Measurements from ENCODE around the gene RNF112. TPM values are rescaled to one million over a fixed set of nuclear protein-coding genes. Genes with fewer than 3 reads are reported as not detected.
A peak's percentile ranks its signal among the peaks of the same experiment; 100 is the strongest.
"Not testable (repeated sequence)": the region's sequence is repeated elsewhere in the genome, so short reads cannot be mapped to it uniquely, and the experiment has no call there.

RNF112 gene
- polyA plus RNA-seq, 3 donors = 0.57 TPM; not detected in 2

DNA sequence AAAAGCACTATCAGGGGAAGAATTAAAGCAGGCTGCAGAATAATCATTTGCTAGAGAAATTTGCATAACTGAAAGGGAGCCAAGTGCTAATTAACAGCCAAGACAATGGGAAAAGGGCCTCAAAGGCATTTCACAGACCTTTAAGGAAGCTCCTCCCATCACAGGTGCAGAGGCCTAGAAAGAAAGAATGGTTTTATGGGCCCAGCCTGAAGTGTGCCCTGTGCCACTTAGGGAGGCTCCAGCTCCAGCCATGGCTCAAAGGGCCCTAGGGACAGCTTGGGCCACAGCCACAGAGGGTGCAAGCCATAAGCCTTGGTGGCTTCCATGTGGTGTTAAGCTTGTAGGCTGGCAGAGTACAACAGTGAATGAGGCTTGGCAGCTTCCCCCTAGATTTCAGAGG, 50.1 kb downstream of the RNF112 start:
- Mint-ChIP-seq H3K36me3 (no peaks in the 10 kb centered on the region), H3K4me3 (no peak overlapping the region), H3K9me3 (no peaks in the 10 kb centered on the region), H3K27ac (peak overlapping the region in 3 of 7 donors; percentile 58 to 86 (median 63)), H3K27me3 (ENCODE audit: low read depth in 3 of 3) (peaks cover 0 to 6% (median 5%) of the 10 kb centered on the region in 3 donors), H3K4me1 (peaks cover 48% of the 10 kb centered on the region)
- H3K4me1 ChIP-seq (ENCODE audit: control insufficient read depth in 1 of 2, insufficient read depth in 2 of 2, low read length in 2 of 2) = peaks cover 45 to 54% of the 10 kb centered on the region in 2 donors
- no peaks in the 10 kb centered on the region for H3K79me2 ChIP-seq (ENCODE audit: insufficient read depth, low read length)
- no peaks in the 10 kb centered on the region for H4K20me1 ChIP-seq (ENCODE audit: insufficient read depth, low read length)
- no peaks in the 10 kb centered on the region for H3K9me3 ChIP-seq (replicated peaks in 1 of 2; ENCODE audit: control insufficient read depth in 1 of 2, insufficient read depth in 1 of 2, low read length in 2 of 2)
- peak overlapping the region in 1 of 2 donors; percentile 59 for H3K27ac ChIP-seq (ENCODE audit: low read depth in 1 of 2, low read length in 2 of 2)
- intact Hi-C loops (cut with micrococcal nuclease) = loop anchor here in 1 of 2 donors (5.0 kb wide), 1 partner anchor 46 kb away; no protein-coding TSS in a partner anchor
- H3K27me3 ChIP-seq (ENCODE audit: control insufficient read depth in 2 of 2, insufficient read depth in 2 of 2, low read length in 2 of 2) = no peaks in the 10 kb centered on the region
- peak overlapping the region; percentile 6 for H2AFZ ChIP-seq (ENCODE audit: insufficient read depth, low read depth, low read length, poor library complexity, severe bottlenecking)
- H3K9ac ChIP-seq (ENCODE audit: insufficient read depth, low read length, poor library complexity, severe bottlenecking) = no peak overlapping the region
- TF ChIP-seq, protein P1, sequence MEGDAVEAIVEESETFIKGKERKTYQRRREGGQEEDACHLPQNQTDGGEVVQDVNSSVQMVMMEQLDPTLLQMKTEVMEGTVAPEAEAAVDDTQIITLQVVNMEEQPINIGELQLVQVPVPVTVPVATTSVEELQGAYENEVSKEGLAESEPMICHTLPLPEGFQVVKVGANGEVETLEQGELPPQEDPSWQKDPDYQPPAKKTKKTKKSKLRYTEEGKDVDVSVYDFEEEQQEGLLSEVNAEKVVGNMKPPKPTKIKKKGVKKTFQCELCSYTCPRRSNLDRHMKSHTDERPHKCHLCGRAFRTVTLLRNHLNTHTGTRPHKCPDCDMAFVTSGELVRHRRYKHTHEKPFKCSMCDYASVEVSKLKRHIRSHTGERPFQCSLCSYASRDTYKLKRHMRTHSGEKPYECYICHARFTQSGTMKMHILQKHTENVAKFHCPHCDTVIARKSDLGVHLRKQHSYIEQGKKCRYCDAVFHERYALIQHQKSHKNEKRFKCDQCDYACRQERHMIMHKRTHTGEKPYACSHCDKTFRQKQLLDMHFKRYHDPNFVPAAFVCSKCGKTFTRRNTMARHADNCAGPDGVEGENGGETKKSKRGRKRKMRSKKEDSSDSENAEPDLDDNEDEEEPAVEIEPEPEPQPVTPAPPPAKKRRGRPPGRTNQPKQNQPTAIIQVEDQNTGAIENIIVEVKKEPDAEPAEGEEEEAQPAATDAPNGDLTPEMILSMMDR (IDR thresholded peaks at IDR 0.05) = no peak
- DNase-seq = no peak
- H3K4me3 ChIP-seq (replicated peaks in 1 of 3; ENCODE audit: low read depth in 2 of 3, low read length in 3 of 3) = no peak overlapping the region
- H3K4me2 ChIP-seq (replicated peaks; ENCODE audit: extremely low read depth, low read length, poor library complexity, severe bottlenecking) = no peak overlapping the region
- no peaks in the 10 kb centered on the region for H3K36me3 ChIP-seq (replicated peaks in 1 of 2; ENCODE audit: control insufficient read depth in 1 of 2, insufficient read depth in 2 of 2, low read length in 2 of 2)

DNA sequence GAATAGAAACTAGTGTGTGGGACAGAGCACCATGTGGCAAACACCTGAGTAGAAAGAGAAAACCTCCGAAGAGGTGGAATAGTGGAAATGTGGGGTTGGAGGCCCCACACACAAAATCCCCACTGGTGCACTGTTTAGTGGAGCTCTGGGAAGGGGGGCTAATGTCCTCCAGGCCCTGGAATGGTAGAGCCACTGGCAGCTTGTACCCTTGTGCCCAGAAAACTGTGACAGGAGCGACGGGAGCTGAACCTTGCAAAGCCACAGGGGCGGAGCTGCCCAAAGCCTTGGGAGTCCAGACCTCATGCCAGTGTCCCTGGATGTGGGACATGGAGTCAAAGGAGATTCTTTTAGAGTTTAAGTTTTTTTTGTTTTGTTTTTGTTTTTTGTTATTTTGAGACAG, 50.6 kb downstream of the RNF112 start:
- no peaks in the 10 kb centered on the region for H4K20me1 ChIP-seq (ENCODE audit: insufficient read depth, low read length)
- no peaks in the 10 kb centered on the region for H3K9me3 ChIP-seq (replicated peaks in 1 of 2; ENCODE audit: control insufficient read depth in 1 of 2, insufficient read depth in 1 of 2, low read length in 2 of 2)
- Mint-ChIP-seq H3K4me1 (peaks cover 47% of the 10 kb centered on the region), H3K9me3 (no peaks in the 10 kb centered on the region), H3K27ac (peak overlapping the region; percentile 58 to 86 (median 63)), H3K36me3 (no peaks in the 10 kb centered on the region), H3K4me3 (no peak overlapping the region), H3K27me3 (ENCODE audit: low read depth in 3 of 3) (peaks cover 0 to 6% (median 5%) of the 10 kb centered on the region in 3 donors)
- peak overlapping the region; percentile 59 to 90 for H3K27ac ChIP-seq (ENCODE audit: low read depth in 1 of 2, low read length in 2 of 2)
- intact Hi-C loops (cut with micrococcal nuclease) = loop anchor here in 1 of 2 donors (5.0 kb wide), 1 partner anchor 46 kb away; no protein-coding TSS in a partner anchor
- H3K4me2 ChIP-seq (replicated peaks; ENCODE audit: extremely low read depth, low read length, poor library complexity, severe bottlenecking) = no peak overlapping the region
- no peak overlapping the region for H3K9ac ChIP-seq (ENCODE audit: insufficient read depth, low read length, poor library complexity, severe bottlenecking)
- no peaks in the 10 kb centered on the region for H3K36me3 ChIP-seq (replicated peaks in 1 of 2; ENCODE audit: control insufficient read depth in 1 of 2, insufficient read depth in 2 of 2, low read length in 2 of 2)
- H3K27me3 ChIP-seq (ENCODE audit: control insufficient read depth in 2 of 2, insufficient read depth in 2 of 2, low read length in 2 of 2) = no peaks in the 10 kb centered on the region
- TF ChIP-seq, protein P1 (IDR thresholded peaks at IDR 0.05) = no peak
- DNase-seq = no peak
- 96% methylated on average over 3 of the region's 4 CpGs for whole genome bisulfite sequencing (ENCODE audit: insufficient coverage)
- peaks cover 45 to 54% of the 10 kb centered on the region in 2 donors for H3K4me1 ChIP-seq (ENCODE audit: control insufficient read depth in 1 of 2, insufficient read depth in 2 of 2, low read length in 2 of 2)
- H3K4me3 ChIP-seq (replicated peaks in 1 of 3; ENCODE audit: low read depth in 2 of 3, low read length in 3 of 3) = no peak overlapping the region
- no peaks in the 10 kb centered on the region for H3K79me2 ChIP-seq (ENCODE audit: insufficient read depth, low read length)
- peak overlapping the region; percentile 6 for H2AFZ ChIP-seq (ENCODE audit: insufficient read depth, low read depth, low read length, poor library complexity, severe bottlenecking)

DNA sequence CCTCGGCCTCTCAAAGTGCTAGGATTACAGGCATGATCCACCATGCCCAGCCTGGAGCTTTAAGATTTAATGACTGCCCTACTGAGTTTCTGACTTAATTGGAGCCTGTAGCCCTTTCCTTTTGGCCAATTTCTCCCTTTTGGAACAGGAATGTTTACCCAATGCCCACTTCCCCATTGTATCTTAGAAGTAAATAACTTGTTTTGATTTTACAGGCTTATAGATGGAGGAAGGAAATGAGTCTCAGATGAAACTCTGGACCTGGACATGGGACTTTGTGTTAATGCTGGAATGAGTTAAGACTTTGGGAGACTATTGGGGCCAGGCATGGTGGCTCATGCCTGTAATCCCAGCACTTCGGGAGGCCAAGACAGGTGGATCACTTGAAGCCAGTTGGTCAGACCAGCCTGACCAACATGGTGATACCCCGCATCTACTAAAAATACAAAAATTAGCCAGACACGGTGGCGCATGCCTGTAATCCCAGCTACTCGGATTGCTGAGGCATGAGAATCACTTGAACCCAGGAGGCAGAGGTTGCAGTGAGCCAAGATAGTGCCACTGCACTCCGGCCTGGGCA, 51.5 kb downstream of the RNF112 start:
- Histone ChIP-seq H3K27ac (ENCODE audit: low read depth in 1 of 2, low read length in 2 of 2) (peak overlapping the region; percentile 90 to 91), H3K4me2 (replicated peaks; ENCODE audit: extremely low read depth, low read length, poor library complexity, severe bottlenecking) (peak overlapping the region; percentile 79), H3K4me3 (replicated peaks in 1 of 3; ENCODE audit: low read depth in 2 of 3, low read length in 3 of 3) (peak overlapping the region in 1 of 3 experiments; percentile 41), H3K4me1 (ENCODE audit: control insufficient read depth in 1 of 2, insufficient read depth in 2 of 2, low read length in 2 of 2) (peaks cover 45 to 54% of the 10 kb centered on the region in 2 donors), H3K9ac (ENCODE audit: insufficient read depth, low read length, poor library complexity, severe bottlenecking) (peak overlapping the region; percentile 59)
- not testable (repeated sequence) for H2AFZ ChIP-seq (ENCODE audit: insufficient read depth, low read depth, low read length, poor library complexity, severe bottlenecking); H3K27me3 ChIP-seq (ENCODE audit: control insufficient read depth in 2 of 2, insufficient read depth in 2 of 2, low read length in 2 of 2); H3K79me2 ChIP-seq (ENCODE audit: insufficient read depth, low read length); H3K27me3 Mint-ChIP-seq (ENCODE audit: low read depth in 3 of 3); H3K9me3 ChIP-seq (replicated peaks in 1 of 2; ENCODE audit: control insufficient read depth in 1 of 2, insufficient read depth in 1 of 2, low read length in 2 of 2); H3K9me3 Mint-ChIP-seq; H3K36me3 Mint-ChIP-seq; H4K20me1 ChIP-seq (ENCODE audit: insufficient read depth, low read length); H3K36me3 ChIP-seq (replicated peaks in 1 of 2; ENCODE audit: control insufficient read depth in 1 of 2, insufficient read depth in 2 of 2, low read length in 2 of 2)
- DNase-seq = peak; percentile 39 to 63 (median 54)
- Mint-ChIP-seq H3K4me1 (peaks cover 47% of the 10 kb centered on the region), H3K4me3 (peak overlapping the region; percentile 12 to 70), H3K27ac (peak overlapping the region; percentile 96 to 99 (median 98))
- intact Hi-C loops (cut with micrococcal nuclease) = loop anchor here in 1 of 2 donors (5.0 kb wide), 1 partner anchor 45 kb away; no protein-coding TSS in a partner anchor
- 80% methylated on average over 6 of the region's 7 CpGs for WGBS (ENCODE audit: insufficient coverage)
